H1 (cell line): ENCODE data around the gene PEPD. TPM values are rescaled to one million over a fixed set of nuclear protein-coding genes. Genes with fewer than 3 reads are reported as not detected.

ENCODE experiments used
- YY1 ChIP-seq: IDR thresholded peaks from 2 replicates; pipeline ENCODE4 v1.6.1; 2011; ENCODE audit warnings: low read depth, mild to moderate bottlenecking, low read length
- polyA plus RNA-seq, 7 experiments: library from polyadenylated mRNA; depleted of rRNA in 3 of 7; stranded (reverse) in 5 of 7; unstranded in 2 of 7; fragments of >200 nt in 5 of 7; fragments of 200-250 nt in 2 of 7; gene quantifications; 1 replicate in 5 of 7; 2 replicates in 1 of 7; 4 replicates in 1 of 7; pipeline versions ENCODE4 v1.2.1 to v1.2.3, GENCODE V29; 2011 to 2013; ENCODE audit warnings: missing spikeins in 2 of 7, mixed read lengths in 2 of 7
- total RNA-seq: library from RNA; stranded (reverse); fragmentation: NEBNext Ultra II Directional; extraction: Animal tissue kit (Norgen Biotek cat#: 25700); gene quantifications from 2 replicates; pipeline ENCODE4 v1.2.1, GENCODE V29; 2021
- TF ChIP-seq, protein P1 (sequence below): fragments of 300-600 bp; sonication (generic); IDR thresholded peaks from 2 replicates; pipeline ENCODE4 v1.7.1; 2012; ENCODE audit warnings: low read length, moderate library complexity, mild to moderate bottlenecking, inconsistent platforms; ENCODE audit not compliant: insufficient replicate concordance
- TF ChIP-seq, protein P2 (sequence below): IDR thresholded peaks from 2 replicates; pipeline ENCODE4 v1.6.1; 2012; ENCODE audit warnings: low read length, inconsistent platforms

Gene PEPD
- total and polyA plus RNA-seq, 2 of the 8 experiments (the other 6 are each of a cell fraction or from before 2014, with no cell fraction given) = 84.1 to 178 TPM

DNA sequence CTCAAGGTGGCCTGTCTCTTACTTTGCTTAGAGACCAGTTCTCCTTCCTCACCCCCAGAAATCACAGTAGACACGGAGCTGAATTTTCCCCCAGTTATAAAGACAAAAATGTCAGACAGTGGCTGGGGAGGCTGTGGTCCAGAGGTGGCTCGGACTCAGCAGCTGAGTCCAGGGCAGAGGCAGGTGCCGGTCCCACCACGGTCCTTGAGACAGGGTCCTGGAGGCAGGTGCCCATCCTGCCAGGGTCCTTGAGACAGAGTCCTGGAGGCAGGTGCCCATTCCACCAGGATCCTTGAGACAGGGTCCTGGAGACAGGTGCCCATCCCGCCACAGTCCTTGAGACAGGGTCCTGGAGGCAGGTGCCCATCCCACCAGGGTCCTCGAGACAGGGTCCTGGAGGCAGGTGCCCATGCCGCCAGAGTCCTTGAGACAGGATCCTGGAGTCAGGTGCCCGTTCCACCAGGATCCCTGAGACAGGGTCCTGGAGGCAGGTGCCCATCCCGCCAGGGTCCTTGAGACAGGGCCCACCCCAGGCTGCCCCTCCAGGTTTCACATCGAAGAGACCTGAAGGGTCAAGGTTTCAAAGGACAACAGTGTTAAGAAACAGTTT, 23.1 kb downstream of the PEPD start (continued):
- TF ChIP-seq YY1 = no peak
- TF ChIP-seq, protein P1, sequence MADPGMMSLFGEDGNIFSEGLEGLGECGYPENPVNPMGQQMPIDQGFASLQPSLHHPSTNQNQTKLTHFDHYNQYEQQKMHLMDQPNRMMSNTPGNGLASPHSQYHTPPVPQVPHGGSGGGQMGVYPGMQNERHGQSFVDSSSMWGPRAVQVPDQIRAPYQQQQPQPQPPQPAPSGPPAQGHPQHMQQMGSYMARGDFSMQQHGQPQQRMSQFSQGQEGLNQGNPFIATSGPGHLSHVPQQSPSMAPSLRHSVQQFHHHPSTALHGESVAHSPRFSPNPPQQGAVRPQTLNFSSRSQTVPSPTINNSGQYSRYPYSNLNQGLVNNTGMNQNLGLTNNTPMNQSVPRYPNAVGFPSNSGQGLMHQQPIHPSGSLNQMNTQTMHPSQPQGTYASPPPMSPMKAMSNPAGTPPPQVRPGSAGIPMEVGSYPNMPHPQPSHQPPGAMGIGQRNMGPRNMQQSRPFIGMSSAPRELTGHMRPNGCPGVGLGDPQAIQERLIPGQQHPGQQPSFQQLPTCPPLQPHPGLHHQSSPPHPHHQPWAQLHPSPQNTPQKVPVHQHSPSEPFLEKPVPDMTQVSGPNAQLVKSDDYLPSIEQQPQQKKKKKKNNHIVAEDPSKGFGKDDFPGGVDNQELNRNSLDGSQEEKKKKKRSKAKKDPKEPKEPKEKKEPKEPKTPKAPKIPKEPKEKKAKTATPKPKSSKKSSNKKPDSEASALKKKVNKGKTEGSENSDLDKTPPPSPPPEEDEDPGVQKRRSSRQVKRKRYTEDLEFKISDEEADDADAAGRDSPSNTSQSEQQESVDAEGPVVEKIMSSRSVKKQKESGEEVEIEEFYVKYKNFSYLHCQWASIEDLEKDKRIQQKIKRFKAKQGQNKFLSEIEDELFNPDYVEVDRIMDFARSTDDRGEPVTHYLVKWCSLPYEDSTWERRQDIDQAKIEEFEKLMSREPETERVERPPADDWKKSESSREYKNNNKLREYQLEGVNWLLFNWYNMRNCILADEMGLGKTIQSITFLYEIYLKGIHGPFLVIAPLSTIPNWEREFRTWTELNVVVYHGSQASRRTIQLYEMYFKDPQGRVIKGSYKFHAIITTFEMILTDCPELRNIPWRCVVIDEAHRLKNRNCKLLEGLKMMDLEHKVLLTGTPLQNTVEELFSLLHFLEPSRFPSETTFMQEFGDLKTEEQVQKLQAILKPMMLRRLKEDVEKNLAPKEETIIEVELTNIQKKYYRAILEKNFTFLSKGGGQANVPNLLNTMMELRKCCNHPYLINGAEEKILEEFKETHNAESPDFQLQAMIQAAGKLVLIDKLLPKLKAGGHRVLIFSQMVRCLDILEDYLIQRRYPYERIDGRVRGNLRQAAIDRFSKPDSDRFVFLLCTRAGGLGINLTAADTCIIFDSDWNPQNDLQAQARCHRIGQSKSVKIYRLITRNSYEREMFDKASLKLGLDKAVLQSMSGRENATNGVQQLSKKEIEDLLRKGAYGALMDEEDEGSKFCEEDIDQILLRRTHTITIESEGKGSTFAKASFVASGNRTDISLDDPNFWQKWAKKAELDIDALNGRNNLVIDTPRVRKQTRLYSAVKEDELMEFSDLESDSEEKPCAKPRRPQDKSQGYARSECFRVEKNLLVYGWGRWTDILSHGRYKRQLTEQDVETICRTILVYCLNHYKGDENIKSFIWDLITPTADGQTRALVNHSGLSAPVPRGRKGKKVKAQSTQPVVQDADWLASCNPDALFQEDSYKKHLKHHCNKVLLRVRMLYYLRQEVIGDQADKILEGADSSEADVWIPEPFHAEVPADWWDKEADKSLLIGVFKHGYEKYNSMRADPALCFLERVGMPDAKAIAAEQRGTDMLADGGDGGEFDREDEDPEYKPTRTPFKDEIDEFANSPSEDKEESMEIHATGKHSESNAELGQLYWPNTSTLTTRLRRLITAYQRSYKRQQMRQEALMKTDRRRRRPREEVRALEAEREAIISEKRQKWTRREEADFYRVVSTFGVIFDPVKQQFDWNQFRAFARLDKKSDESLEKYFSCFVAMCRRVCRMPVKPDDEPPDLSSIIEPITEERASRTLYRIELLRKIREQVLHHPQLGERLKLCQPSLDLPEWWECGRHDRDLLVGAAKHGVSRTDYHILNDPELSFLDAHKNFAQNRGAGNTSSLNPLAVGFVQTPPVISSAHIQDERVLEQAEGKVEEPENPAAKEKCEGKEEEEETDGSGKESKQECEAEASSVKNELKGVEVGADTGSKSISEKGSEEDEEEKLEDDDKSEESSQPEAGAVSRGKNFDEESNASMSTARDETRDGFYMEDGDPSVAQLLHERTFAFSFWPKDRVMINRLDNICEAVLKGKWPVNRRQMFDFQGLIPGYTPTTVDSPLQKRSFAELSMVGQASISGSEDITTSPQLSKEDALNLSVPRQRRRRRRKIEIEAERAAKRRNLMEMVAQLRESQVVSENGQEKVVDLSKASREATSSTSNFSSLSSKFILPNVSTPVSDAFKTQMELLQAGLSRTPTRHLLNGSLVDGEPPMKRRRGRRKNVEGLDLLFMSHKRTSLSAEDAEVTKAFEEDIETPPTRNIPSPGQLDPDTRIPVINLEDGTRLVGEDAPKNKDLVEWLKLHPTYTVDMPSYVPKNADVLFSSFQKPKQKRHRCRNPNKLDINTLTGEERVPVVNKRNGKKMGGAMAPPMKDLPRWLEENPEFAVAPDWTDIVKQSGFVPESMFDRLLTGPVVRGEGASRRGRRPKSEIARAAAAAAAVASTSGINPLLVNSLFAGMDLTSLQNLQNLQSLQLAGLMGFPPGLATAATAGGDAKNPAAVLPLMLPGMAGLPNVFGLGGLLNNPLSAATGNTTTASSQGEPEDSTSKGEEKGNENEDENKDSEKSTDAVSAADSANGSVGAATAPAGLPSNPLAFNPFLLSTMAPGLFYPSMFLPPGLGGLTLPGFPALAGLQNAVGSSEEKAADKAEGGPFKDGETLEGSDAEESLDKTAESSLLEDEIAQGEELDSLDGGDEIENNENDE = no peak
- TF ChIP-seq, protein P2, sequence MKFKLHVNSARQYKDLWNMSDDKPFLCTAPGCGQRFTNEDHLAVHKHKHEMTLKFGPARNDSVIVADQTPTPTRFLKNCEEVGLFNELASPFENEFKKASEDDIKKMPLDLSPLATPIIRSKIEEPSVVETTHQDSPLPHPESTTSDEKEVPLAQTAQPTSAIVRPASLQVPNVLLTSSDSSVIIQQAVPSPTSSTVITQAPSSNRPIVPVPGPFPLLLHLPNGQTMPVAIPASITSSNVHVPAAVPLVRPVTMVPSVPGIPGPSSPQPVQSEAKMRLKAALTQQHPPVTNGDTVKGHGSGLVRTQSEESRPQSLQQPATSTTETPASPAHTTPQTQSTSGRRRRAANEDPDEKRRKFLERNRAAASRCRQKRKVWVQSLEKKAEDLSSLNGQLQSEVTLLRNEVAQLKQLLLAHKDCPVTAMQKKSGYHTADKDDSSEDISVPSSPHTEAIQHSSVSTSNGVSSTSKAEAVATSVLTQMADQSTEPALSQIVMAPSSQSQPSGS = no peak
